Measurements from ENCODE around the gene ATG14. TPM values are rescaled to one million over a fixed set of nuclear protein-coding genes. Genes with fewer than 3 reads are reported as not detected.

ATG14 gene
- total RNA-seq, 4 donors from 2014 or later = 11.5 to 24.7 (median 13.4) TPM

DNA sequence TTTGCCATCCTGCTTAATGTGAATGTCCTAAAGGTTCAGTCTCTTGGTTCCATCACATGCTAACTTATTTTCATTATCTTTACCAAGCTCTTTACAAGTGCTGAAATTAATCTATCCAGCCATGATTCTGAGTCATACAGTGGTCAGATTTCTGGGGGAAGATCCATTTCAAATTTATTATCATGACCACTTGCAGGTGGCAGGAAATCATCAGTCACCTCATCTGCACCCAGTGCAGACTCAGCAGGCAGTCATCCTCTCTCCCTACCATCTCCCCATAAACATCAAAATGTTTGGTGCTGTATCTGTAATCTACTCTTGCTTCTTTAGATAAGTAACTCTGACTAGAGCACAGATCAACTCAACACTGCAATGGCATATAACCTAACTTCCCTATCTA is 23.5 kb downstream of the ATG14 start:
- no peaks in the 10 kb centered on the region for H3K27me3 ChIP-seq
- no peak for DNase-seq
- peaks cover 0 to 25% (median 6%) of the 10 kb centered on the region in 4 donors for H3K4me1 ChIP-seq
- no peaks in the 10 kb centered on the region for H3K9me3 ChIP-seq
- H3K36me3 ChIP-seq = peaks cover 0 to 14% (median 0%) of the 10 kb centered on the region in 4 donors
- H3K27ac ChIP-seq = no peak overlapping the region
- TF ChIP-seq POLR2A (IDR thresholded peaks at IDR 0.05) = no peak
- TF ChIP-seq, protein P1, sequence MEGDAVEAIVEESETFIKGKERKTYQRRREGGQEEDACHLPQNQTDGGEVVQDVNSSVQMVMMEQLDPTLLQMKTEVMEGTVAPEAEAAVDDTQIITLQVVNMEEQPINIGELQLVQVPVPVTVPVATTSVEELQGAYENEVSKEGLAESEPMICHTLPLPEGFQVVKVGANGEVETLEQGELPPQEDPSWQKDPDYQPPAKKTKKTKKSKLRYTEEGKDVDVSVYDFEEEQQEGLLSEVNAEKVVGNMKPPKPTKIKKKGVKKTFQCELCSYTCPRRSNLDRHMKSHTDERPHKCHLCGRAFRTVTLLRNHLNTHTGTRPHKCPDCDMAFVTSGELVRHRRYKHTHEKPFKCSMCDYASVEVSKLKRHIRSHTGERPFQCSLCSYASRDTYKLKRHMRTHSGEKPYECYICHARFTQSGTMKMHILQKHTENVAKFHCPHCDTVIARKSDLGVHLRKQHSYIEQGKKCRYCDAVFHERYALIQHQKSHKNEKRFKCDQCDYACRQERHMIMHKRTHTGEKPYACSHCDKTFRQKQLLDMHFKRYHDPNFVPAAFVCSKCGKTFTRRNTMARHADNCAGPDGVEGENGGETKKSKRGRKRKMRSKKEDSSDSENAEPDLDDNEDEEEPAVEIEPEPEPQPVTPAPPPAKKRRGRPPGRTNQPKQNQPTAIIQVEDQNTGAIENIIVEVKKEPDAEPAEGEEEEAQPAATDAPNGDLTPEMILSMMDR (IDR thresholded peaks at IDR 0.05) = no peak
- no peak for TF ChIP-seq EP300 (IDR thresholded peaks at IDR 0.05; ENCODE audit: low read depth)
- no peak for TF ChIP-seq POLR2AphosphoS5 (IDR thresholded peaks at IDR 0.05)
- intact Hi-C loops (cut with DNase I; ENCODE audit: low total_unique reads) = no loop called here
- in situ Hi-C loops (cut with MboI; ENCODE audit: low pct_ligation_motif_present in 1 of 4, low pct_unique_long_range_greater_than_20kb in 1 of 4, low sequenced_read_pairs in 3 of 4) = no loop called here
- no peak overlapping the region for H3K4me3 ChIP-seq

DNA sequence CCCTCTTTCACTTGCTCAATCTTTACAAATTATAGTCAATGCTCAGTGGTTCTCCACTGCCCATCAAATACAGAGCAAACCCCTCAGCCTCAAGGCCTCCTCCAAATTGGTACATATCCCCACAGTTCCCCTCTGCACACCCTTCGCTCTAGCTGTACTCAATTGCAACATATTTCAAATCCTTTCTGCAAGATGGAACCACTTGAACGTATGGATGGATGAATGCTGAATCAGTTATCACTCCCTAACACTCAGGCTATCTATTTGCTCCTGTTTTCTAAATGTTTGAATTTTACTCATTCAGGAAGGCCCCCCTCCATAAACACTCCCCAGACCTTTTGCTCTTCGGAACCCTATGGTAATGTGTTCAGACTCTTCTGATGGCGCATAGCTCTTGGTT is 24.5 kb downstream of the ATG14 start:
- peaks cover 0 to 25% (median 6%) of the 10 kb centered on the region in 4 donors for H3K4me1 ChIP-seq
- in situ Hi-C loops (cut with MboI; ENCODE audit: low pct_ligation_motif_present in 1 of 4, low pct_unique_long_range_greater_than_20kb in 1 of 4, low sequenced_read_pairs in 3 of 4) (no loop called here), intact Hi-C loops (cut with DNase I; ENCODE audit: low total_unique reads) (no loop called here)
- H3K36me3 ChIP-seq = peaks cover 0 to 14% (median 0%) of the 10 kb centered on the region in 4 donors
- H3K27me3 ChIP-seq = no peaks in the 10 kb centered on the region
- H3K27ac ChIP-seq = peak overlapping the region in 1 of 4 donors; percentile 84
- 90 to 95% methylated on average over 3 to 4 of the region's 4 CpGs for WGBS, 2 donors (ENCODE audit: low coverage in 1 of 2)
- H3K4me3 ChIP-seq = no peak overlapping the region
- H3K9me3 ChIP-seq = no peaks in the 10 kb centered on the region
- TF ChIP-seq POLR2A (IDR thresholded peaks at IDR 0.05) = no peak
- TF ChIP-seq EP300 (IDR thresholded peaks at IDR 0.05; ENCODE audit: low read depth) = no peak
- TF ChIP-seq, protein P1 (IDR thresholded peaks at IDR 0.05) = no peak
- TF ChIP-seq POLR2AphosphoS5 (IDR thresholded peaks at IDR 0.05) = no peak
- no peak for DNase-seq

DNA sequence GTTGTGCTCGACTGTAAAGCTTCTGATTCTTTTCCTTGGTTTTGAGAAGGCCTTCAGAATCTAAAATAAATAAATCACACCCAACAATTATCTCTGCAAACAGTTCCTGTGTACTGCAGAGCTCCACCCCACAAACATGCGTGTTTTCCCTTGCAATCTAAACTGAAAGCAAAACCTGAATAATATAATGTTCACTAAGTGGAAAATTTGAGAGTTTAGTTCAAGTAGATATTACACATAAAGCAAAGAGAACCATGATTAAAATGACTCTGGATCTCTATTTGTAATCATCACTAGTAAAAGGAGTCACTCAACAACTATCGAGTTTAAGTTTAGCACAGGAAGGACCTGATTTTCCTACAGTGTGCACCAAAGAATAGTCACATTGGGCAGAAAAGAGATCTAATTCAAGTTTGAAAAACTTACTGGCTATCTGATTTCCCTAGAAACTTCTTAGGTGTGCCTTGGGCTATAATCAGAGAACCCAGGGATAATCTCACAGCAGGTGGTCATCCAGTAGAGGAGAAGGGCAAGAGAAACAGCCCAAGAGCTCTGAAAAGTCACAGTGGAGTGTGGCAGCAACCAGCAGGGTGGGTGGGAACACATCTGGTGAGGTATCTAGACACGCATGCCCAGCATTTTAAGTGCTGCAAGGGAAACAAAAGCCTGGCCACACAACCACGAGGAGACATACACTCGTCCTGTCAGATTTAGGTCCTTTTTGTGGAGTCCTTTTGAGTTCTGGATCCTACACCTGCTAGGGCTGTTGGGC is 25.4 kb downstream of the ATG14 start:
- DNase-seq = peak; percentile 16
- 45 to 69% methylated on average over 5 to 6 of the region's 6 CpGs for WGBS, 2 donors (ENCODE audit: low coverage in 1 of 2)
- intact Hi-C loops (cut with DNase I; ENCODE audit: low total_unique reads) (no loop called here), in situ Hi-C loops (cut with MboI; ENCODE audit: low pct_ligation_motif_present in 1 of 4, low pct_unique_long_range_greater_than_20kb in 1 of 4, low sequenced_read_pairs in 3 of 4) (no loop called here)
- Histone ChIP-seq H3K4me1 (peaks cover 0 to 25% (median 6%) of the 10 kb centered on the region in 4 donors), H3K9me3 (no peaks in the 10 kb centered on the region), H3K4me3 (peak overlapping the region in 1 of 4 donors; percentile 14), H3K27ac (peak overlapping the region; percentile 71 to 84 (median 79)), H3K27me3 (no peaks in the 10 kb centered on the region), H3K36me3 (peaks cover 0 to 18% (median 3%) of the 10 kb centered on the region in 4 donors)
- no peak for TF ChIP-seq POLR2A (IDR thresholded peaks at IDR 0.05)
- TF ChIP-seq, protein P1 (IDR thresholded peaks at IDR 0.05) = no peak

DNA sequence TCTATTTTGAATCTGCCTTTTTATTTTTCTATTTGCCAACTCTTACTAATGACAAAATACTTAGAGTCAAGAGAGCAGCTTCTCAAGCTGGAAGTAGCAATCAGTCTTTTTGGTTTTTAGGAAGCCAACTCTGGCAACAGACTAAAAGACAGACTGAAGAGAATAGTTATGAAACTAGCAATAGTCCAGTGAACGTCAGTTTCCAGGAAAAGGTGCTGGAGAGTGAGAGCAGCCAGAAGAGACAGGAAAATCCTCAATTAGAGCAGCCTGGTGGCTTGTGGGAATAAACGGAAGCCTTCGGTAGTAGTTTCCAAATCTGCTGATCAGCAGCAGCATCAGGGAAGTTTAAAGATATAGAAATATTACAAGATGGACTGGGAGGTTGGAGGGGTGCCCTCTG is 27.1 kb downstream of the ATG14 start:
- in situ Hi-C loops (cut with MboI; ENCODE audit: low pct_ligation_motif_present in 1 of 4, low pct_unique_long_range_greater_than_20kb in 1 of 4, low sequenced_read_pairs in 3 of 4) = no loop called here

More for the DNA sequence above, 27.1 kb downstream of the ATG14 start:
- DNase-seq = no peak
- Histone ChIP-seq H3K9me3 (no peaks in the 10 kb centered on the region), H3K27ac (peak overlapping the region in 3 of 4 donors; percentile 74 to 84 (median 84)), H3K36me3 (peaks cover 0 to 24% (median 8%) of the 10 kb centered on the region in 4 donors), H3K4me3 (no peak overlapping the region), H3K27me3 (no peaks in the 10 kb centered on the region), H3K4me1 (peaks cover 0 to 21% (median 6%) of the 10 kb centered on the region in 4 donors)
- intact Hi-C loops (cut with DNase I; ENCODE audit: low total_unique reads) = no loop called here
- TF ChIP-seq POLR2AphosphoS5 (IDR thresholded peaks at IDR 0.05) (no peak), POLR2A (IDR thresholded peaks at IDR 0.05) (no peak), EP300 (IDR thresholded peaks at IDR 0.05; ENCODE audit: low read depth) (no peak)
- TF ChIP-seq, protein P1 (IDR thresholded peaks at IDR 0.05) = no peak
- WGBS, 2 donors (ENCODE audit: low coverage in 1 of 2) = 84 to 87% methylated on average over 3 of the region's 3 CpGs

Data from transverse colon (tissue), 4 donors.